ENCODE data around the gene BAHCC1. TPM values are rescaled to one million over a fixed set of nuclear protein-coding genes. Genes with fewer than 3 reads are reported as not detected.

BAHCC1 gene
- polyA plus RNA-seq, 2 donors: 3.0 to 9.1 TPM

GRCh38 chr17:81367171-81367570 lies 28.1 kb upstream of the BAHCC1 start:
- H3K9me3 ChIP-seq (ENCODE audit: control insufficient read depth in 2 of 2, insufficient read depth in 1 of 2, low read depth in 1 of 2, low read length in 1 of 2): no peaks in the 10 kb centered on the region
- H3K4me1 ChIP-seq (ENCODE audit: control insufficient read depth in 2 of 2, insufficient read depth in 2 of 2, low read length in 1 of 2): peaks cover 2 to 18% of the 10 kb centered on the region in 2 donors
- H3K27me3 ChIP-seq (ENCODE audit: control insufficient read depth in 1 of 2, insufficient read depth in 2 of 2, low read length in 2 of 2): no peaks in the 10 kb centered on the region
- no peak overlapping the region for H3K4me3 ChIP-seq (ENCODE audit: low read depth in 1 of 2, low read length in 2 of 2)
- WGBS, 2 donors: 86 to 88% methylated on average over 12 of the region's 12 CpGs
- no peaks in the 10 kb centered on the region for H3K36me3 ChIP-seq (ENCODE audit: control insufficient read depth in 2 of 2, insufficient read depth in 2 of 2, low read length in 1 of 2)
- no peak overlapping the region for H3K27ac ChIP-seq (ENCODE audit: low read depth in 2 of 2, low read length in 1 of 2)

DNA sequence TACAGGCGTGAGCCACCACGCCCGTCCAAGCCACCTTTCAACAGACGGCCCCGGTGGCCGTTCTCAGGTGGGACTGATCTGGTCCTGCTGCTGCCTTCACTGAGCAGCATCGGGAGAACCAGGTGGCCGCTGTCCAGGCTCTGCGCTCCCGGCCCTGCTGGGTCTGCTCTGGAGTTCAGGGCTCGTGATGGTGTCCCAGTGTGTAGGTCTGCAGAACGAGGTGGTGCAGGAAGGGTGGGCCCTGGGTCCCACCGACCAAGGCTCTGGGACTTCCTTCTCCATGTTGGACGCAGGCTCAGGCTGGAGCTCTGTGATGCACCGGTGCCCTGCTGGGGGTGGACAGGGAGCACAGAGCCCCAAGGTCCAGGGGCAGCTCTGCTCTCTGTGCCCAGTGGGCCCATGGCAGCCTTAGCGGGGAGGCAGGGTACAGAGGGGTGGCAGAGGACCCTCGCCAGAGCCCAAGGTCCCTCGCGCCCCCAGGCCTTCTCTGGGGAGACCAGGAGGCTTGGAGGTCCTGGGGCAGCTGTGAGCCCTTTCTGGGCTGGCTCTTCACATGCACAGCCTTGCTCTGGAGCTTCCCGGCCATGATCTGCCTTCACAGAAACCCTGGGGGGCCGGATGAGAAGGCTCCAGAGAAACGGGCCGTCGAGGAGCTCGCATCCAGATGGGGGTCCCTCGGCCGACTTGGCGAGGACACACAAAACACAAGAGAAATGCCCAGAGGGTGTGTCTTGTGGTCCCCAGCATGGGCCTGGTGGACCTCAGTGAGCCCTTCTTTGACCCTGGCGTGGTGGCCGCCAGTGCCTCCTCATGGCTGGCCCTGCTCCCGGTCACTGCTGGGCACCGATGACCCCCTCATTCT lies 26.9 kb upstream of the BAHCC1 start:
- 89 to 90% methylated on average over 32 of the region's 32 CpGs for WGBS, 2 donors
- H3K4me1 ChIP-seq (ENCODE audit: control insufficient read depth in 2 of 2, insufficient read depth in 2 of 2, low read length in 1 of 2): peaks cover 2 to 16% of the 10 kb centered on the region in 2 donors
- no peak overlapping the region for H3K4me3 ChIP-seq (ENCODE audit: low read depth in 1 of 2, low read length in 2 of 2)
- H3K27ac ChIP-seq (ENCODE audit: low read depth in 2 of 2, low read length in 1 of 2): no peak overlapping the region
- no peaks in the 10 kb centered on the region for H3K9me3 ChIP-seq (ENCODE audit: control insufficient read depth in 2 of 2, insufficient read depth in 1 of 2, low read depth in 1 of 2, low read length in 1 of 2)
- H3K36me3 ChIP-seq (ENCODE audit: control insufficient read depth in 2 of 2, insufficient read depth in 2 of 2, low read length in 1 of 2): no peaks in the 10 kb centered on the region
- no peaks in the 10 kb centered on the region for H3K27me3 ChIP-seq (ENCODE audit: control insufficient read depth in 1 of 2, insufficient read depth in 2 of 2, low read length in 2 of 2)

DNA sequence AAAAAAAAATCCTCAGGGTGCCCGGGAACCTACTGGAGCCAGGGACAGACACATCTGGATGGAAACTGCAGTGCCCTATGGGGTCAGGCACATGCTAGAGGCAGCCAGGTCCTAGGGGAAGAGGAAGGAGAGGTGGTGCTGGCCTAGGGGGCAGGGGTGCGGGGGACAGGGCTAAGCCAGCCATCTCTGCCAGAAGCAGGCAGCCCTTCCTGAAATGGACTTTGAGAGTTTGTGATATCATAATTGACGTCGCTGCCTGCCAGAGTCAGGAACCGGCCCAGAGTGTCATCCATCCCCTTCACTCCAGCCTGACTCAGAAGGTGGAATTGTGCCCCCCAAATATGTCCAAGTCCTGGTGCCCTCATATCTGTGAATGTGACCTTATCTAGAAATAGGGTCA lies 25.0 kb upstream of the BAHCC1 start:
- WGBS, 2 donors: 79 to 89% methylated on average over 5 of the region's 5 CpGs
- no peaks in the 10 kb centered on the region for H3K9me3 ChIP-seq (ENCODE audit: control insufficient read depth in 2 of 2, insufficient read depth in 1 of 2, low read depth in 1 of 2, low read length in 1 of 2)

GRCh38 chr17:81371910-81372760 lies 23.1 kb upstream of the BAHCC1 start:
- Histone ChIP-seq H3K27me3 (ENCODE audit: control insufficient read depth in 1 of 2, insufficient read depth in 2 of 2, low read length in 2 of 2) (no peaks in the 10 kb centered on the region), H3K4me3 (ENCODE audit: low read depth in 1 of 2, low read length in 2 of 2) (no peak overlapping the region), H3K9me3 (ENCODE audit: control insufficient read depth in 2 of 2, insufficient read depth in 1 of 2, low read depth in 1 of 2, low read length in 1 of 2) (no peaks in the 10 kb centered on the region), H3K27ac (ENCODE audit: low read depth in 2 of 2, low read length in 1 of 2) (peak overlapping the region in 1 of 2 donors; percentile 28), H3K4me1 (ENCODE audit: control insufficient read depth in 2 of 2, insufficient read depth in 2 of 2, low read length in 1 of 2) (no peaks in the 10 kb centered on the region), H3K36me3 (ENCODE audit: control insufficient read depth in 2 of 2, insufficient read depth in 2 of 2, low read length in 1 of 2) (no peaks in the 10 kb centered on the region)
- 77 to 85% methylated on average over 21 to 22 of the region's 22 CpGs for WGBS, 2 donors

More for the DNA sequence above, 25.0 kb upstream of the BAHCC1 start:
- H3K36me3 ChIP-seq (ENCODE audit: control insufficient read depth in 2 of 2, insufficient read depth in 2 of 2, low read length in 1 of 2): no peaks in the 10 kb centered on the region
- H3K4me3 ChIP-seq (ENCODE audit: low read depth in 1 of 2, low read length in 2 of 2): no peak overlapping the region
- H3K27me3 ChIP-seq (ENCODE audit: control insufficient read depth in 1 of 2, insufficient read depth in 2 of 2, low read length in 2 of 2): no peaks in the 10 kb centered on the region
- H3K4me1 ChIP-seq (ENCODE audit: control insufficient read depth in 2 of 2, insufficient read depth in 2 of 2, low read length in 1 of 2): peaks cover 0 to 6% of the 10 kb centered on the region in 2 donors
- no peak overlapping the region for H3K27ac ChIP-seq (ENCODE audit: low read depth in 2 of 2, low read length in 1 of 2)

GRCh38 chr17:81373536-81374160 lies 21.6 kb upstream of the BAHCC1 start:
- Histone ChIP-seq H3K9me3 (ENCODE audit: control insufficient read depth in 2 of 2, insufficient read depth in 1 of 2, low read depth in 1 of 2, low read length in 1 of 2) (no peaks in the 10 kb centered on the region), H3K4me1 (ENCODE audit: control insufficient read depth in 2 of 2, insufficient read depth in 2 of 2, low read length in 1 of 2) (no peaks in the 10 kb centered on the region), H3K4me3 (ENCODE audit: low read depth in 1 of 2, low read length in 2 of 2) (no peak overlapping the region), H3K36me3 (ENCODE audit: control insufficient read depth in 2 of 2, insufficient read depth in 2 of 2, low read length in 1 of 2) (no peaks in the 10 kb centered on the region), H3K27me3 (ENCODE audit: control insufficient read depth in 1 of 2, insufficient read depth in 2 of 2, low read length in 2 of 2) (no peaks in the 10 kb centered on the region), H3K27ac (ENCODE audit: low read depth in 2 of 2, low read length in 1 of 2) (no peak overlapping the region)
- WGBS, 2 donors: 91 to 92% methylated on average over 24 of the region's 24 CpGs

DNA sequence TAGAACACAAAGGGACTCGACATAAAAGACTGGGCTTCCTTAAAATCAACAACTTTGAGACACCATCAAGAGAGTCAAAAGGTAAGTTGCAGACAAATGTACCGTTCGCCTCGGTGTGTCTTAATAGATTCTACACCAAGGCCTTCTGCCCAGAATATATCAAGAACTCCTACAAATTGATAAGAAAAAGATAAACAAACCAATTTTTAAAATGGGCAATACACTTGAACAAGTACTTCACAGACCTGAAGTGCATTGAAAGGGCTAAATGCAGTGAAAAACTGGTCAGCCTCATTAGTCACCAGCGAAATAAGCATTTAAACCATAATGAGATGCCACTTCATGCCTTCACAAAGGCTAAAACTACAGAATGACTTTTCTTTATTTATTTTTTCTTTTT lies 20.4 kb upstream of the BAHCC1 start:
- WGBS, 2 donors: 92 to 95% methylated on average over 5 of the region's 5 CpGs
- Histone ChIP-seq H3K36me3 (ENCODE audit: control insufficient read depth in 2 of 2, insufficient read depth in 2 of 2, low read length in 1 of 2) (no peaks in the 10 kb centered on the region), H3K27ac (ENCODE audit: low read depth in 2 of 2, low read length in 1 of 2) (no peak overlapping the region), H3K9me3 (ENCODE audit: control insufficient read depth in 2 of 2, insufficient read depth in 1 of 2, low read depth in 1 of 2, low read length in 1 of 2) (no peaks in the 10 kb centered on the region), H3K4me1 (ENCODE audit: control insufficient read depth in 2 of 2, insufficient read depth in 2 of 2, low read length in 1 of 2) (peaks cover 0 to 3% of the 10 kb centered on the region in 2 donors), H3K4me3 (ENCODE audit: low read depth in 1 of 2, low read length in 2 of 2) (no peak overlapping the region), H3K27me3 (ENCODE audit: control insufficient read depth in 1 of 2, insufficient read depth in 2 of 2, low read length in 2 of 2) (no peaks in the 10 kb centered on the region)

DNA sequence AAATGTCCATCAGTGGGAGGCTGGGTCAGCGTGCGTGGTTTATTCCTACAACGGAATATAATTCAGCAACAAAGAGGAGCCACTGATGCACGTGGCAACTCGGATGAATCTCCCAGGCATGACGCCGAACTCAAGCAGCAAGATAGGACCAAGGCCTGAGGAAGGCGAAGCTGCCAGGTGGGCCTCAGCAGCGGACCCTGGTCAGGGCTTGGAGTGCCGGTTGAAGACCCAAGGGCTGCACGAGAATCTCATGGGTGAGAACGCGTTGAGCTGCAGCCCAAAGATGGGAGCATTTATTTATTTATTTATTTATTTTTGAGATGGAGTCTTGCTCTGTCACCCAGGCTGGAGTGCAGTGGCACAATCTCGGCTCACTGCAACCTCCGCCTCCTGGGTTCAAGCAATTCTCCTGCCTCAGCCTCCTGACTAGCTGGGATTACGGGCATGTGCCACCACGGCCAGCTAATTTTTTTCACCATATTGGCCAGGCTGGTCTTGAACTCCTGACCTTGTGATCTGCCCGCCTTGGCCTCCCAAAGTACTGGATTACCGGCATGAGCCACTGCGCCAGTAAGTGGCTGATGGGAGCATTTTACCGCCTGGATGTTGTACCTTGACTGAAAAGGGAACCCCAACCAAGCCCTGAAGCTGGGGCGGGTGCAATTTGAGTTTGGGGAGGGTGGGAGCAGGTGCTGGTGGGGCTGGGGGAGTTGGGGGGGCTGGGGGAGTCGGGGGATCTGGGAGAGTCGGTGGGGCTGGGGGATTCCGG lies 18.1 kb upstream of the BAHCC1 start:
- Histone ChIP-seq H3K4me3 (ENCODE audit: low read depth in 1 of 2, low read length in 2 of 2) (no peak overlapping the region), H3K27me3 (ENCODE audit: control insufficient read depth in 1 of 2, insufficient read depth in 2 of 2, low read length in 2 of 2) (no peaks in the 10 kb centered on the region), H3K9me3 (ENCODE audit: control insufficient read depth in 2 of 2, insufficient read depth in 1 of 2, low read depth in 1 of 2, low read length in 1 of 2) (no peaks in the 10 kb centered on the region), H3K27ac (ENCODE audit: low read depth in 2 of 2, low read length in 1 of 2) (no peak overlapping the region), H3K4me1 (ENCODE audit: control insufficient read depth in 2 of 2, insufficient read depth in 2 of 2, low read length in 1 of 2) (peaks cover 0 to 3% of the 10 kb centered on the region in 2 donors), H3K36me3 (ENCODE audit: control insufficient read depth in 2 of 2, insufficient read depth in 2 of 2, low read length in 1 of 2) (no peaks in the 10 kb centered on the region)
- WGBS, 2 donors: 91 to 93% methylated on average over 25 of the region's 25 CpGs

DNA sequence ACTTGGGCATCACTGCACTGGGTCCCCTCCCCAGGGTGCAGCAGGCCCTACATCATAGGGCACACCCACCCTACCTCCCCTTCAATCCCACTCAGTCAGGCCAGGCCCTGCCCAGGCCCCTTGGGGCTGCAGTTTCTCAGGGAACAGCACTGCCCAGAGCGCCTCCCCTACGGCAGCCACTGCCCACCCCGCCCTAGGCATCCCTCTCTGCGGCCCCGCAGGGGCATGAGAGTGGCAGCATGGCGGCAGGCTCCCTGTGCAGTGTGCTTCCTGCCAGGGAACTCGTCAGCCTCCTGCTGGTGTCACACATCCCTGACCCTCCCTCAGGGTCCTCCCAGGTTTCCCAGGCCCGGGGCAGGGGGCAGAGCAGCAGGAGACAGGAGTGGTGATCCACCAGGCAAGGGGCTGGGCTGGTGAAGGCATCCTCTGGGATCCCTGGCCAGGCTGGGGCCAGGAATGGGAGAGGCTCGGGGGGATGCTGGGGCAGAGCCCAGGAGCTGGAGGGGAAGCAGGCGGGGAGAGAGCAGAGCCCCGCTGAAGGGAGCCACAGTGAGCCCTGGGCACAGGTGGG lies 16.2 kb upstream of the BAHCC1 start:
- H3K4me1 ChIP-seq (ENCODE audit: control insufficient read depth in 2 of 2, insufficient read depth in 2 of 2, low read length in 1 of 2): peaks cover 0 to 3% of the 10 kb centered on the region in 2 donors
- no peaks in the 10 kb centered on the region for H3K9me3 ChIP-seq (ENCODE audit: control insufficient read depth in 2 of 2, insufficient read depth in 1 of 2, low read depth in 1 of 2, low read length in 1 of 2)
- peak overlapping the region; percentile 30 to 77 for H3K27ac ChIP-seq (ENCODE audit: low read depth in 2 of 2, low read length in 1 of 2)
- 65 to 74% methylated on average over 11 of the region's 11 CpGs for WGBS, 2 donors
- H3K36me3 ChIP-seq (ENCODE audit: control insufficient read depth in 2 of 2, insufficient read depth in 2 of 2, low read length in 1 of 2): no peaks in the 10 kb centered on the region
- no peaks in the 10 kb centered on the region for H3K27me3 ChIP-seq (ENCODE audit: control insufficient read depth in 1 of 2, insufficient read depth in 2 of 2, low read length in 2 of 2)
- H3K4me3 ChIP-seq (ENCODE audit: low read depth in 1 of 2, low read length in 2 of 2): peak overlapping the region in 1 of 2 donors; percentile 19
